ENCODE results near the gene DIP2B. TPM values are rescaled to one million over a fixed set of nuclear protein-coding genes. Genes with fewer than 3 reads are reported as not detected.

The DIP2B gene
- total RNA-seq, 4 donors from 2014 or later = 27.9 to 31.8 (median 29.8) TPM

DNA sequence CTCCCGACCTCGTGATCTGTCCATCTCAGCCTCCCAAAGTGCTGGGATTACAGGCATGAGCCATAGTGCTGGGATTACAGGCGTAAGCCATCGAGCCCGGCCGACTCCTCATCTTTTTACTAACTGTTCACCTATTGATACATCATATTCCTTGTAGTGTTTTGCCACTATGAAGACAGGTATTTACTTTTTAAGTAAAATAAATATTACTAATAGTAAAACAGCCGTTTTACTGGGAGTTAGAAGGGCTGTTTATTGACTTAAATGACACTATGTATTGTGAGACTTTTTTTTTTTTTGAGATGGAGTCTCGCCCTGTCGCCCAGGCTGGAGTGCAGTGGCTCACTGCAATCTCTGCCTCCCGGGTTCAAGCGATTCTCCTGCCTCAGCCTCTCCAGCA, 51.5 kb downstream of the DIP2B start:
- no peak for TF ChIP-seq CTCF (IDR thresholded peaks at IDR 0.05; ENCODE audit: low read depth)

DNA sequence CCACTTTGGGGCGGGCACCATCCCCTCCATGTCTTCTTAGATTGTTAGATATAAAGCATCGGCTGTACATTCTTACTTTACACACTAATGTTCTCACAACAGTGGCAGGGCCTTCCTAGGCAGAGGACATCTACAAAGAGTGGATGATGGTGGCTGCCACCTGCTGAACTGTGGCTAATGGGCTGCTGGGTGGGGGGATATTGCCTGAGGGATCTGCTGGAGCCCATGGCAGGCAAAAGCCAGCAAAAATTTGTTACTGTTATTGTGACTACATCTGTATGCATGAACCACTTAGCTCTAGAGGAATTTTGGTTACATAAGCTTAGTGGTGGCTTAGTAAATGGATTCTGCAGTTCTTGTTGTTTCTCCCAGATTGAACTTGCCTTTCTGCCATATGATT, 52.6 kb downstream of the DIP2B start:
- no peak for TF ChIP-seq CTCF (IDR thresholded peaks at IDR 0.05; ENCODE audit: low read depth)

GRCh38 chr12:50558970-50559369, 54.2 kb downstream of the DIP2B start:
- TF ChIP-seq CTCF (IDR thresholded peaks at IDR 0.05; ENCODE audit: low read depth) = no peak

- TF ChIP-seq CTCF (IDR thresholded peaks at IDR 0.05; ENCODE audit: low read depth) = no peak
Measured at GRCh38 chr12:50562520-50563433, 58.0 kb downstream of the DIP2B start.

DNA sequence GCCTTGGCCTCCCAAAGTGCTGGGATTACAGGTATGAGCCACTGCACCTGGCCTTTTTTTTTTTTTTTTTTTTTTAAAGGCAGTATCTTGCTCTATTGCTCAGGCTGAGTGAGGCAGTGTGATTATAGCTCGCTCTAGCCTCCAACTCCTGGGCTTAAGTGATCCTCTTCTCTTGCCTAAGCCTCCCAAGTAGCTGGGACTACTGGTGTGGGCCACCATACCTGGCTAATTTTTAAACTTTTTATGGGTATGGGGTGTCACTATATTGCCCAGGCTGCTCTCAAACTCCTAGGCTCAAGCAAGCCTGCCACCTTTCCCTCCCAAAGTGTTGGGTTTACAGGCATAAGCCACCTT, 58.6 kb downstream of the DIP2B start:
- no peak for TF ChIP-seq CTCF (IDR thresholded peaks at IDR 0.05; ENCODE audit: low read depth)

DNA sequence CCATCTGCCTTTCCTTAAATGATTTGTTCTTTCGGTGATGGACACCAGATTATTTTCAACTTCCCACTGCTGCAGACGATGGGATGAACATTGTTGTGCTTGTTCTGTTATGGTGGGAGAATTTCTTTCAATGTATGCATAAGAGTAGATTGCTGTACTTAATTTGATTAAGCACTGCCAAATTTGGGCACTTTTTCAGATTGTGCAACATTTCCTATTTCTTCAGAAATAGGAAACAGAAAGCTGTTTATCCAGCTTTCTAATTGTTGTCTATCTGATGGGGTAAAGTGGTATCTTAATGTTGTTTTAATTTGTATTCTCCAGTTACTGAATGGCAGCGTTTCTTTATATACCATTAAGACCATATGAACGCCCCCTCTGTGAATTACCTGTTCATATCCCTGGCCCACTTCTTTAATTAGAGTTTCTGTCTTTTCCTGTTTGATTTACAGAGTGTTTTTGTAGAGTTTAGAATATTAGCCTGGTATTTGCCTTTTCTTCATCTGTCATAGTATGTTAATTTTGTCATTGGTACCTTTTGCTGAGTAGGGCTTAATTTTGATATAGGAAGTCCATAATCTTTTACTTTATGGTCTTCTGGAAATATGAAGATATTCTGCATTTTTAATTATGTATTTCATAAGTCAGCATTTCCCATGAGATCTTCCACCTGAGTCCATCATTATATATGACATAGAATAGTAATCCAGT, 59.6 kb downstream of the DIP2B start:
- no peak for TF ChIP-seq CTCF (IDR thresholded peaks at IDR 0.05; ENCODE audit: low read depth)

- TF ChIP-seq CTCF (IDR thresholded peaks at IDR 0.05; ENCODE audit: low read depth) = no peak
Measured at GRCh38 chr12:50564948-50565297, 60.1 kb downstream of the DIP2B start.

Data from subcutaneous adipose tissue (tissue), 4 donors.